ENCODE data around the gene ANKRD34A. TPM values are rescaled to one million over a fixed set of nuclear protein-coding genes. Genes with fewer than 3 reads are reported as not detected.

The ANKRD34A gene
- total RNA-seq, result 1 to 10 TPM in 6 of 7 donors, under 1 TPM in 1; 0.48 to 5.2 (median 3.1) TPM
- under 1 TPM; 0.50 to 0.62 TPM for polyA plus RNA-seq
- long read RNA-seq, donor 1, result 0 reads
- long read RNA-seq, donor 2, result 0 reads
- long read RNA-seq, donor 3, partial matches to known transcripts, result 0 of 1 reads
- long read RNA-seq, donor 3, other reads (novel, unspliced or antisense), result 1 of 1 reads

DNA sequence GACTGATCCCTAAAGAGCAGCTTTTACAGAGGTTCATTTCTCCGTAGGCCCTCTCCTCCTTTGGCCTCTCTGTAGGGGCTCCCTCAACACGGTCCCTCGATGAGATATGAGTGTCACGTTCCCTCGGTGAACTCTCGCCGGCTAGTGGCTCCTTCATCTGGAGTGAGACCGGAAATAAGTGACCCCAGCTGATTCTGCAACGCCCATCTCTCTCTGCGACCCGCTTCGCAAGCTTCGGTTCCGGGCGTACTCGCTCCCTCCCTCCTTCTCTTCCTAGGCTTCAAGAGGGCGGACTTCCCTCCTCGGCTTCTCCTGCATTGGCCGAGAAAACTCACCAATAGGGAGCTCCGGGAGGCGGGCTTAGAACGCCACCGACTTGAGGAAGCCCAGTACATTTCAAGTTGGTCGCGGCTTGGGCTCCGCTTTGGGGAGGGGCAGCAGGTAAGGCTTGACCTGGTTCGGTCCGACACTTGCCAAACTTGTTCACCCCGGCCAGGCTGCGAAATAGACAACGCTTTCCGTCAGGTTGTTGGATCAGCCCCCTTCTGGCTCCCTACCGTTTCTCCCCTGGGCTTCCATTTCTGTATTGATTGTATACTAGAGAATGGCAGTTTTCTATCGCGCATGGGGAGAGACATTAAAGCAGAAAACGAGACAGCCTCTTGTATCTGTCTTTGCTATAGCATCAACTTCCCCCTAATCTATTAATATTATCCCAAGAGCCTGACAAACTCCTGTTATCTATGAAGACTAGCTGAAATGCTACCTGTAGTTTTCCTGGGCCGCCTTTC is at the start of gene ANKRD34A, which contains the start of gene POLR3GL:
ANKRD34A (minus strand) TSS at position 248 of the 791 bp plus-strand sequence. CDS start 2,816 bp downstream, outside the sequence.
POLR3GL (plus strand) TSS at position 363 of the 791 bp plus-strand sequence. CDS start 10,176 bp downstream, outside the sequence.
- H3K27ac ChIP-seq, result peak within 1 kb of the TSS; percentile 59 to 87
- peak within 1 kb of the TSS; percentile 43 for H3K4me3 ChIP-seq
- DNase-seq, result peak; percentile 93 to 96 (median 95)
- H3K27me3 ChIP-seq, result no peaks in the 10 kb centered on the region
- H3K9me3 ChIP-seq, result no peaks in the 10 kb centered on the region
- H3K36me3 ChIP-seq, result no peaks in the 10 kb centered on the region
- intact Hi-C loops (cut with DNase I), result loop anchor here in 3 of 4 donors (5.0 kb wide), 2 partner anchors 37 to 47 kb away; partner anchors contain the start of genes PEX11B (in 2 of the 3) and RBM8A (in 1 of the 3)
- 0 to 1% (median 0%) methylated on average over 37 of the region's 37 CpGs for WGBS, 3 donors
- peaks cover 1% of the 10 kb centered on the region for H3K4me1 ChIP-seq (ENCODE audit: insufficient read depth)
- peak; percentile 92 for TF ChIP-seq POLR2A (IDR thresholded peaks at IDR 0.05)
- no peak for TF ChIP-seq EP300 (IDR thresholded peaks at IDR 0.05)
- TF ChIP-seq, protein P1, sequence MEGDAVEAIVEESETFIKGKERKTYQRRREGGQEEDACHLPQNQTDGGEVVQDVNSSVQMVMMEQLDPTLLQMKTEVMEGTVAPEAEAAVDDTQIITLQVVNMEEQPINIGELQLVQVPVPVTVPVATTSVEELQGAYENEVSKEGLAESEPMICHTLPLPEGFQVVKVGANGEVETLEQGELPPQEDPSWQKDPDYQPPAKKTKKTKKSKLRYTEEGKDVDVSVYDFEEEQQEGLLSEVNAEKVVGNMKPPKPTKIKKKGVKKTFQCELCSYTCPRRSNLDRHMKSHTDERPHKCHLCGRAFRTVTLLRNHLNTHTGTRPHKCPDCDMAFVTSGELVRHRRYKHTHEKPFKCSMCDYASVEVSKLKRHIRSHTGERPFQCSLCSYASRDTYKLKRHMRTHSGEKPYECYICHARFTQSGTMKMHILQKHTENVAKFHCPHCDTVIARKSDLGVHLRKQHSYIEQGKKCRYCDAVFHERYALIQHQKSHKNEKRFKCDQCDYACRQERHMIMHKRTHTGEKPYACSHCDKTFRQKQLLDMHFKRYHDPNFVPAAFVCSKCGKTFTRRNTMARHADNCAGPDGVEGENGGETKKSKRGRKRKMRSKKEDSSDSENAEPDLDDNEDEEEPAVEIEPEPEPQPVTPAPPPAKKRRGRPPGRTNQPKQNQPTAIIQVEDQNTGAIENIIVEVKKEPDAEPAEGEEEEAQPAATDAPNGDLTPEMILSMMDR (IDR thresholded peaks at IDR 0.05), result no peak

DNA sequence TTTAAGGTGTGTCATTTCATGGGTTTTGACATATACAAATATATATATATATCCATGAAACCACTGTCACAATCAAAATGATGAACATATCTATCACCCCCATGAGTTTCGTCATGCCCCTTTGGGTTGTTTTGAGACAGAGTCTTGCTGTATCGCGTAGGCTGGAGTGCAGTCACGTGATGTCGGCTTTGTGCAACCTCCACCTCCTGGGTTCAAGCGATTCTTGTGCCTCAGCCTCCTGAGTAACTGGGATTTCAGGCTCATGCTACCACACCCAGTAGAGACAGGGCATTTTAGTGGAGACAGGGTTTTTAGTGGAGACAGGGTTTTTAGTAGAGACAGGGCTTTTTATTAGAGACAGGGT is 49.2 kb upstream of the ANKRD34A start:
- no peak overlapping the region for H3K4me3 ChIP-seq
- no peaks in the 10 kb centered on the region for H3K36me3 ChIP-seq
- H3K27me3 ChIP-seq, result no peaks in the 10 kb centered on the region
- intact Hi-C loops (cut with DNase I), result loop anchor here in 3 of 4 donors (2.0 to 10.0 kb wide), 3 partner anchors 37 to 169 kb away; partner anchors contain the start of gene NUDT17 (in 3 of the 3)
- TF ChIP-seq, protein P1 (IDR thresholded peaks at IDR 0.05), result no peak
- TF ChIP-seq EP300 (IDR thresholded peaks at IDR 0.05) (no peak), POLR2A (IDR thresholded peaks at IDR 0.05) (no peak)
- no peak overlapping the region for H3K27ac ChIP-seq
- WGBS, 3 donors, result 65 to 71% (median 67%) methylated on average over 6 of the region's 6 CpGs
- no peaks in the 10 kb centered on the region for H3K9me3 ChIP-seq
- peaks cover 4% of the 10 kb centered on the region for H3K4me1 ChIP-seq (ENCODE audit: insufficient read depth)
- no peak for DNase-seq

DNA sequence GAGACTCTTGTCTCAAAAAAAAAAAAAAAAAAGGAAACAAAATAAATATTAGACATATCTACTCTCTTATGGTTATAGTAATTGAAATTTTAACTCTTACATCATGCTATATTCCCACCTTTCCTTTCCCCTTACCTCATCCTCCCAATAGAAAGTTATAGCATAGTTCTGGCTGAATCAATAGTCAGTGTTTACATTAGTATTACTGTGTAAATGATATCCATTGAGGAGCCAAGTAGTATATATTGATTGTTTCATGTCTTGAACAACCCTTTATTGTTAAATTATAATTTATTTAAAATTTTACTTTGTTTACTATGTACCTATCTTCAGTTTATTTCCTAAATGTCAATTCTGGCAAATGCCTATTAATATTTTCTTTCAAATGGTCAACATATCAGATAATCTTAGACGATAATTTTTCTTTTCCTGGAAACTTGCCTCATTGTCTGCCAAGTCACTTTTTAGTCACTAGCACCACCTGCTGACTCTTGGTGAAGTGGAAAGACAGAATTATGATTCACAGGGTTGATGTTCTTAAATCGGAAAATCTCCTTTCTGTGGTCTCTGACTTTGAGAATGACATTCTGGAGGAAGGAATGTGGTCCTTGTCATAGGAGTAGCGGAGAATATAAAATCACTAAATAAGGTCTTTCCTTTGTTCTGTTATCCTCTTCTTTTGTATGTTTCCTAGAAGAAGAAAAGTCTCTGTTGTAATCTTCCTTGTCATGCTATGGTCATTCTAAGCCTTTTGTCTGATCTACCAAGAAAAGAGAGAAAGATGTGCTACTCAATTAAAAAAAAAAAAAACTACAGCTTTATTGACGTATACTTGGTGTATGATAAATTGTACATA is 48.6 kb upstream of the ANKRD34A start:
- intact Hi-C loops (cut with DNase I), result loop anchor here in 3 of 4 donors (2.0 to 10.0 kb wide), 3 partner anchors 36 to 168 kb away; partner anchors contain the start of gene NUDT17 (in 3 of the 3)
- H3K27me3 ChIP-seq, result no peaks in the 10 kb centered on the region
- peaks cover 4% of the 10 kb centered on the region for H3K4me1 ChIP-seq (ENCODE audit: insufficient read depth)
- no peaks in the 10 kb centered on the region for H3K9me3 ChIP-seq
- WGBS, 3 donors, result 8 to 15% (median 13%) methylated on average over 4 of the region's 4 CpGs
- H3K36me3 ChIP-seq, result no peaks in the 10 kb centered on the region
- peak in 2 of 5 donors; percentile 36 to 63 for DNase-seq
- no peak overlapping the region for H3K4me3 ChIP-seq
- TF ChIP-seq, protein P1 (IDR thresholded peaks at IDR 0.05), result peak; percentile 39 to 91 (median 84)
- TF ChIP-seq EP300 (IDR thresholded peaks at IDR 0.05), result no peak
- H3K27ac ChIP-seq, result no peak overlapping the region

All from ovary (tissue), 10 donors.